A172 (cell line): ENCODE data around the gene SIN3B. TPM values are rescaled to one million over a fixed set of nuclear protein-coding genes. Genes with fewer than 3 reads are reported as not detected.

Source experiments
- DNase-seq: peaks from one replicate; pipeline ENCODE4 v3.0.0-alpha.2; 2015; ENCODE audit warnings: low spot score
- total RNA-seq: library from RNA; depleted of rRNA; stranded (reverse); fragments of >200 nt; shearing (Covaris generic); gene quantifications from 2 replicates; pipeline ENCODE4 v1.2.3, GENCODE V29; 2014; rRNA removed

SIN3B gene
- total RNA-seq, 1 experiment from 2014 or later, result 23.9 TPM

GRCh38 chr19:16904599-16904998 lies 75.4 kb downstream of the SIN3B start:
- no peak for DNase-seq

- no peak for DNase-seq
Observed at GRCh38 chr19:16908759-16909158, 79.6 kb downstream of the SIN3B start.

GRCh38 chr19:16911046-16911445 lies 81.8 kb downstream of the SIN3B start:
- DNase-seq, result no peak

- DNase-seq, result no peak
Observed at GRCh38 chr19:16912780-16913179, 83.6 kb downstream of the SIN3B start.

- no peak for DNase-seq
Observed at GRCh38 chr19:16914421-16914820, 85.2 kb downstream of the SIN3B start.

GRCh38 chr19:16915135-16915534 lies 85.9 kb downstream of the SIN3B start:
- no peak for DNase-seq

GRCh38 chr19:16915734-16916133 lies 86.5 kb downstream of the SIN3B start:
- DNase-seq, result no peak

GRCh38 chr19:16917401-16917800 lies 88.2 kb downstream of the SIN3B start:
- no peak for DNase-seq

- no peak for DNase-seq
Observed at GRCh38 chr19:16919496-16919895, 90.3 kb downstream of the SIN3B start.

- peak; percentile 88 for DNase-seq
Observed at GRCh38 chr19:16920816-16921529, 91.8 kb downstream of the SIN3B start.

GRCh38 chr19:16921766-16922591 lies 92.8 kb downstream of the SIN3B start:
- DNase-seq, result no peak

- DNase-seq, result no peak
Observed at GRCh38 chr19:16922592-16922934, 93.4 kb downstream of the SIN3B start.

GRCh38 chr19:16922949-16923348 lies 93.8 kb downstream of the SIN3B start:
- DNase-seq, result no peak

- no peak for DNase-seq
Observed at GRCh38 chr19:16927883-16928282, 98.7 kb downstream of the SIN3B start.

GRCh38 chr19:16928351-16928750 lies 99.2 kb downstream of the SIN3B start:
- DNase-seq, result no peak

- no peak for DNase-seq
Observed at GRCh38 chr19:16928916-16929315, 99.7 kb downstream of the SIN3B start.

Other genes starting within 250 kb of the SIN3B start
- 8.5 and 10.0 TPM in 2 replicates for gene MED26, start 201.2 kb upstream of the SIN3B start, total RNA-seq
- gene SMIM7, start 169.3 kb upstream of the SIN3B start, total RNA-seq, result 132 and 134 TPM in 2 replicates
- gene TMEM38A, start 168.3 kb upstream of the SIN3B start, total RNA-seq, result 7.3 and 10.2 TPM in 2 replicates
- gene NWD1, start 109.6 kb upstream of the SIN3B start, total RNA-seq, result 0.09 TPM in 1 of 2 replicates, not detected in the other
- not detected in 2 replicates for gene F2RL3, start 59.6 kb downstream of the SIN3B start, total RNA-seq
- gene CPAMD8, start 197.4 kb downstream of the SIN3B start, total RNA-seq, result not detected in 2 replicates
- gene HAUS8, start 246.1 kb downstream of the SIN3B start, total RNA-seq, result 22.2 and 26.7 TPM in 2 replicates
- 37.6 and 43.8 TPM in 2 replicates for gene MYO9B, start 246.4 kb downstream of the SIN3B start, total RNA-seq